HG03521 (cell line): ENCODE data around the gene ASB2.

Source experiments
- ATAC-seq: cut with Tn5 transposase; IDR thresholded peaks from one replicate; pipeline ENCODE4 v1.9.1; 2021; ENCODE audit warnings: mild to moderate bottlenecking, moderate library complexity; ENCODE audit not compliant: unreplicated experiment

The ASB2 gene

GRCh38 chr14:93951635-93952540 lies 24.5 kb downstream of the ASB2 start:
- ATAC-seq: no peak

- ATAC-seq: no peak
These were observed 25.3 kb downstream of the ASB2 start for GRCh38 chr14:93950948-93951634.

- ATAC-seq: no peak
These were observed 26.8 kb downstream of the ASB2 start for GRCh38 chr14:93949511-93950075.

- no peak for ATAC-seq
These were observed 29.1 kb downstream of the ASB2 start for GRCh38 chr14:93947282-93947681.

GRCh38 chr14:93946541-93947090 lies 29.8 kb downstream of the ASB2 start:
- no peak for ATAC-seq

GRCh38 chr14:93946104-93946503 lies 30.3 kb downstream of the ASB2 start:
- ATAC-seq: no peak

GRCh38 chr14:93945070-93945399 lies 31.3 kb downstream of the ASB2 start:
- ATAC-seq: no peak

GRCh38 chr14:93944348-93945069 lies 31.9 kb downstream of the ASB2 start:
- no peak for ATAC-seq

- ATAC-seq: no peak
These were observed 32.4 kb downstream of the ASB2 start for GRCh38 chr14:93943930-93944329.

GRCh38 chr14:93943052-93943451 lies 33.3 kb downstream of the ASB2 start:
- ATAC-seq: no peak

GRCh38 chr14:93941293-93941910 lies 35.0 kb downstream of the ASB2 start:
- no peak for ATAC-seq

GRCh38 chr14:93940437-93940836 lies 35.9 kb downstream of the ASB2 start:
- no peak for ATAC-seq

GRCh38 chr14:93939304-93940229 lies 36.8 kb downstream of the ASB2 start:
- ATAC-seq: peak; percentile 89

- ATAC-seq: no peak
These were observed 37.5 kb downstream of the ASB2 start for GRCh38 chr14:93938751-93939303.

GRCh38 chr14:93937519-93937918 lies 38.9 kb downstream of the ASB2 start:
- no peak for ATAC-seq

GRCh38 chr14:93936926-93937325 lies 39.4 kb downstream of the ASB2 start:
- ATAC-seq: no peak

- ATAC-seq: no peak
These were observed 40.1 kb downstream of the ASB2 start for GRCh38 chr14:93936245-93936644.

GRCh38 chr14:93935213-93935612 lies 41.2 kb downstream of the ASB2 start:
- ATAC-seq: no peak

- ATAC-seq: no peak
These were observed 43.7 kb downstream of the ASB2 start for GRCh38 chr14:93932642-93933041.
